ENCODE measurements around the gene HDAC4.

- TF ChIP-seq GATA3 (IDR thresholded peaks at IDR 0.05; ENCODE audit: low read depth, low read length) (no peak), GATA2 (IDR thresholded peaks at IDR 0.05; ENCODE audit: low read depth, low read length) (no peak)
Measured at GRCh38 chr2:239362507-239362906, 38.3 kb downstream of the HDAC4 start.

All from SH-SY5Y (cell line).